IPS-20b (cell line): ENCODE data around the gene CAVIN1.
"Not testable (repeated sequence)": the region's sequence is repeated elsewhere in the genome, so short reads cannot be mapped to it uniquely, and the experiment has no call there.

ENCODE experiments used
- H3K27ac ChIP-seq: one replicate; pipeline ENCODE4 v1.5.1; 2013; ENCODE audit warnings: low read length
- H3K27me3 ChIP-seq: 2 replicates; pipeline ENCODE4 v1.6.1; 2013; ENCODE audit warnings: mild to moderate bottlenecking, low read length, inconsistent platforms; ENCODE audit not compliant: insufficient read depth
- H3K36me3 ChIP-seq: 2 replicates; pipeline ENCODE4 v1.6.1; 2013; ENCODE audit warnings: low read depth, mild to moderate bottlenecking, inconsistent platforms, low read length, moderate library complexity; ENCODE audit not compliant: insufficient read depth
- H3K4me1 ChIP-seq: 2 replicates; pipeline ENCODE4 v1.6.1; 2013; ENCODE audit warnings: mild to moderate bottlenecking, control low read depth, inconsistent platforms, low read length, moderate library complexity; ENCODE audit not compliant: insufficient read depth
- H3K4me3 ChIP-seq: 2 replicates; pipeline ENCODE4 v1.5.1; 2013; ENCODE audit warnings: mild to moderate bottlenecking, low read length, inconsistent platforms
- H3K9ac ChIP-seq: 2 replicates; pipeline ENCODE4 v1.6.1; 2013; ENCODE audit warnings: low read depth, mild to moderate bottlenecking, inconsistent platforms, low read length, moderate library complexity
- H3K9me3 ChIP-seq: 2 replicates; pipeline ENCODE4 v1.6.1; 2013; ENCODE audit warnings: mild to moderate bottlenecking, low read depth, low read length, inconsistent platforms; ENCODE audit not compliant: insufficient read depth

The CAVIN1 gene

DNA sequence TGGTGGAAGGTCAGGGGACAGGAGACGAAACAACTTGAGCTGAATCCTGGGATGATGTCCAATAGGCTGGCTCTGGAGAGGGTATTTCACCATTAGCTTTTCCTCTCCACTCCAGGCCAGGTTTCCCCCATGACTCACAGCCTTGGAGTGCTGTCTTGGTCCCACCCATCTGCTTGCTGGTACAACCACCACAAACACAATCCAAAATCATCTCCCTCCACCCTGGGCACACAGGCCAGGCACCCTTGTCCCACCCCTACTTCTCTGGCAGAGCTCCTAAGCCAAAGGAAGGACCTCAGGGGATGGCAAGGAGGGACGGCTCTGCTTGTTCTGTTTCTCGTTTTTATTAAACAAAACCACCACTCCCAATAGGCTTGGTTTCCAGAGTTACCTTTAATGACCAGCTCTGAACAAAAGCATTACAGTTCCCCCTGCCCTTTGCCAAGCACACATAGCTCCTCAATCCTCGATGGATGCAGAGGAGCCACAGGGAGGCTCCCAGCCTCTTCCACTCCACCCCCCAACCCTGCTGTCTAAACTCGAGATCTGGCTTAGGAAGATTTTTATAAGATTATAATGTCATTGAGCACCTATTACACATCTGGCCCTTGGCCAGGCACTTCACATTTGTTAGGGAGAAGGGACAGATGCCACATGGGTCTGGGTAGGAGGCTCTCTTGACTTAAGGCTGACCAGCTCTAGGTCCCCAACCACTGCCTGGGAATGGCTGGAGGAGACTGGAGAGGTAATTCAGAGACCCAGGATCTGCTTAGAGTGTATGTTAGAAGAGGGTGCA lies 13.3 kb downstream of the CAVIN1 start:
- Histone ChIP-seq H3K4me3 (no peak overlapping the region), H3K9me3 (no peaks in the 10 kb centered on the region), H3K27me3 (no peaks in the 10 kb centered on the region), H3K27ac (no peak overlapping the region), H3K36me3 (no peaks in the 10 kb centered on the region), H3K9ac (no peak overlapping the region), H3K4me1 (peaks cover 16% of the 10 kb centered on the region)

- Histone ChIP-seq H3K9me3 (no peaks in the 10 kb centered on the region), H3K27me3 (no peaks in the 10 kb centered on the region), H3K36me3 (0 out of 2 replicates have a peak, but pooled peaks cover 8% of the 10 kb centered on the region), H3K4me3 (no peak overlapping the region), H3K4me1 (peaks cover 16% of the 10 kb centered on the region), H3K9ac (no peak overlapping the region), H3K27ac (no peak overlapping the region)
These were observed 15.0 kb downstream of the CAVIN1 start for GRCh38 chr17:42408061-42408460.

- H3K9me3 ChIP-seq = no peaks in the 10 kb centered on the region
- H3K4me3 ChIP-seq = no peak overlapping the region
- H3K27me3 ChIP-seq = no peaks in the 10 kb centered on the region
- H3K4me1 ChIP-seq = peaks cover 20% of the 10 kb centered on the region
- no peak overlapping the region for H3K27ac ChIP-seq
- no peak overlapping the region; the same call in 1 of the 2 replicates for H3K9ac ChIP-seq
- H3K36me3 ChIP-seq = 0 out of 2 replicates have a peak, but pooled peaks cover 8% of the 10 kb centered on the region
These were observed 15.7 kb downstream of the CAVIN1 start for GRCh38 chr17:42407289-42407836.

GRCh38 chr17:42406615-42407288 lies 16.3 kb downstream of the CAVIN1 start:
- peaks cover 25% of the 10 kb centered on the region for H3K4me1 ChIP-seq
- 0 out of 2 replicates have a peak, but pooled peaks cover 8% of the 10 kb centered on the region for H3K36me3 ChIP-seq
- no peaks in the 10 kb centered on the region for H3K9me3 ChIP-seq
- no peak overlapping the region for H3K27ac ChIP-seq
- H3K4me3 ChIP-seq = no peak overlapping the region
- no peaks in the 10 kb centered on the region for H3K27me3 ChIP-seq
- H3K9ac ChIP-seq = no peak overlapping the region; the same call in 1 of the 2 replicates

- Histone ChIP-seq H3K27ac (no peak overlapping the region), H3K36me3 (0 out of 2 replicates have a peak, but pooled peaks cover 8% of the 10 kb centered on the region)
These were observed 17.0 kb downstream of the CAVIN1 start for GRCh38 chr17:42405963-42406495.

DNA sequence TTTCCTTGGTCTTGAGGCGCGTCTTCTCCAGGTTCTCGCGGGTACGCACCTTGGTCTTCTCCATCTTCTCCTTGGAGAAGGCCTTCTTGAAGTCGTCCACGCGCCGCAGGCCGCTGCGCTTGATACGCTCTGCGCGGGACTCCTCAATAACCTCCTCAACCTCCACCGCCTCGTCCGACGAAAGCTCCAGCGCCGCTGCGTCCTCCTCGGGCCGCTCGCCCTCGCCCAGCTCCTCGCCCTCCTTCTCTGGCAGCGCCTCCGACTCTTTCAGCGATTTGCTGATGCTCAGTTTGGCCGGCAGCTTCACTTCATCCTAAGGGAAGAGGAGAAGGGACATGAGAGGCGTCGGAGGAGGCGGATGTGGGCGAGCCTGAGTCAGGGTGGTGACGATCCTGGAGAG lies 18.0 kb downstream of the CAVIN1 start:
- Histone ChIP-seq H3K9me3 (no peaks in the 10 kb centered on the region), H3K9ac (no peak overlapping the region), H3K4me3 (no peak overlapping the region), H3K27ac (no peak overlapping the region), H3K36me3 (0 out of 2 replicates have a peak, but pooled peaks cover 8% of the 10 kb centered on the region), H3K4me1 (peaks cover 29% of the 10 kb centered on the region), H3K27me3 (no peaks in the 10 kb centered on the region)

More at GRCh38 chr17:42405963-42406495, 17.0 kb downstream of the CAVIN1 start:
- H3K27me3 ChIP-seq = no peaks in the 10 kb centered on the region
- H3K4me3 ChIP-seq = no peak overlapping the region
- no peak overlapping the region for H3K9ac ChIP-seq
- peaks cover 25% of the 10 kb centered on the region for H3K4me1 ChIP-seq
- no peaks in the 10 kb centered on the region for H3K9me3 ChIP-seq

- H3K9me3 ChIP-seq = no peaks in the 10 kb centered on the region
- no peak overlapping the region for H3K9ac ChIP-seq
- H3K4me3 ChIP-seq = no peak overlapping the region
- H3K27ac ChIP-seq = no peak overlapping the region
- H3K36me3 ChIP-seq = 0 out of 2 replicates have a peak, but pooled peaks cover 8% of the 10 kb centered on the region
- H3K27me3 ChIP-seq = no peaks in the 10 kb centered on the region
- peaks cover 31% of the 10 kb centered on the region for H3K4me1 ChIP-seq
These were observed 18.6 kb downstream of the CAVIN1 start for GRCh38 chr17:42404326-42405055.

DNA sequence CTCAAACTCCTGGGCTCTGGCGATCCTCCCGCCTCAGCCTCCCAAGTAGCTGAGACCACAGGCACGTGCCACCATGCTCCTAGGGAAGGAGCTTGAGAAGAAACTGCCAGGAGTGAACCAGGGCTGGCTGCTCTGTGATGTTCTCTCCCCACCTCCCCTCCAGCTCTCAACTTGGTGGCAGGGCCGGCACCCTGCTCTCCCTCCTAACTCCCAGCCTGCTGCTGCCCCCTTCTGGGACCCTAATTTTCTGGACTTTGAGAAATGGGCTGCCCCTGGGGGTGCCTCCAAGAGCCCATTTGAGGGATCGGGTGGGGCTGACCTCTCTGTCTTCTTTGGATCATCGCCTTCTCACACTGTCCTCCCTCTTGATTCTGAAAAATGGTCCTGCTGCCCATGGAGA lies 19.9 kb downstream of the CAVIN1 start:
- Histone ChIP-seq H3K9ac (peak overlapping the region; percentile 40; the same call in 1 of the 2 replicates), H3K27ac (no peak overlapping the region), H3K27me3 (no peaks in the 10 kb centered on the region), H3K36me3 (0 out of 2 replicates have a peak, but pooled peaks cover 8% of the 10 kb centered on the region), H3K9me3 (no peaks in the 10 kb centered on the region), H3K4me1 (peaks cover 31% of the 10 kb centered on the region), H3K4me3 (no peak overlapping the region)

DNA sequence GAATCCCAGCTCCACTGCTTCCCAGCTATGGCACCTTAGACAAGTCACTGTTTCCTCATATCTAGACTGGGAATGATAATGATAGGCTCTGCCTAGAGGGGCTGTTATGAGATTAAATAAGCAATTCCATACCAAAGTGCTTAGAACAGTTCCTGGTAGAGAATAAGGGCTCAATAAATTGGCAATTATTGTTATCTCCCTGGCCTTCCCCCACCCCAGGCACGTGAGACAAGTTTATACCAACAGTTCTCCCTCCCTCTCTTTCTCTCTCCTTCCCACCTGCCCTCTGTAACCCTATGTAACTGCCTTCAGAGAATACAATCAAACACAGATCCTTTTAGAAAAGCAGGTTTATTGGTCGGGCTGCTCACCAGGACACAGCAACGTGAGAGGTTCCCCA lies 20.9 kb downstream of the CAVIN1 start:
- Histone ChIP-seq H3K9ac (peak overlapping the region; percentile 40; the same call in 1 of the 2 replicates), H3K27ac (no peak overlapping the region), H3K9me3 (no peaks in the 10 kb centered on the region), H3K27me3 (no peaks in the 10 kb centered on the region), H3K36me3 (0 out of 2 replicates have a peak, but pooled peaks cover 8% of the 10 kb centered on the region), H3K4me1 (peaks cover 22% of the 10 kb centered on the region), H3K4me3 (peak overlapping the region; percentile 3; the same call in 1 of the 2 replicates)

- H3K36me3 ChIP-seq, H3K27ac ChIP-seq, H3K4me3 ChIP-seq, H3K9me3 ChIP-seq, H3K9ac ChIP-seq, H3K27me3 ChIP-seq: not testable (repeated sequence)
- H3K4me1 ChIP-seq = peaks cover 18% of the 10 kb centered on the region; the same call in 1 of the 2 replicates
These were observed 22.1 kb downstream of the CAVIN1 start for GRCh38 chr17:42400844-42401375.
